Erythroblast (primary cell): ENCODE measurements around the gene ZBTB21.

Experiments
- DNase-seq, 2 experiments: peaks; one replicate each; lab custom pipeline; 2025; lab: John Stamatoyannopoulos, UW
- GATA1 ChIP-seq: IDR thresholded peaks from 2 replicates; pipeline ENCODE4 v1.6.1; 2011; ENCODE audit warnings: low read depth, mild to moderate bottlenecking, control low read depth, low read length, moderate library complexity
- POLR2A ChIP-seq: IDR thresholded peaks from 2 replicates; pipeline ENCODE4 v1.6.1; 2011; ENCODE audit warnings: mild to moderate bottlenecking, low read length

Gene ZBTB21

DNA sequence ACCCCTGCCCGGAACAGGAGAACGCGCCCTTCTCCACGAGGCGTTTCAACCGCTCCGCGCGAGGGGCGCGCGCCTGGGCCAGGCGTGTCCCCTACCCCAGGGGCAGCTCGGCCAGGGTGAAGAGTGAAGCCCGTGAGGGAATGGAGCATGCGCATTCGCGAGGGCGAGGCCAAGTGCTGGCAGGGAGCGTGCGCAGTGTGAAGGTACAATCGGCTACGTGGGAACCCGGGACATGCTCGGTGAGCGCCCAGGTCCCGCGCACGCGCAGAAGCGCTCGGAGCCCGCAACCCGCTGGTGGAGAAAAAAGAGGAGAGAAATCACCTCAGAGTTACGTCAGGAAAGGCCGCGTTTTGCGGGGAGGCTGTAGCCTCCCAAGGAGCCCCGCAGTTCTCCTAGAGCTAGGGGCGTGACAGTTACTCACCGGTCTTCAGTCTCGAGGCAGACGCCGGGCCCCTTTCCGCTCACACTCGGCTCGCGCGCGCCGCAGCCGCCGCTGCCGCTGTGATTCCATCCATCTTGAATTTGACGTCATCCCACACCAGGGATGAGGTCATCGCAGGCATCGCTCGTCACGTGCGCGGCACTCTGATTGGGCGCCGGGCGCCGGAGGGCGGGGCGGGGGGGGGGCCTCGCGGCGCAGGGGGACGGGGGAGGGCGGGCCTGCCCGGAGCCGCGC lies at the start of gene ZBTB21:
TSS of gene ZBTB21 (minus strand) at position 530 of the 676 bp plus-strand sequence. CDS start 16,265 bp downstream, outside the sequence.
- TF ChIP-seq GATA1 = no peak
- peak; percentile 87 for TF ChIP-seq POLR2A
- DNase-seq = peak; percentile 97 to 99

DNA sequence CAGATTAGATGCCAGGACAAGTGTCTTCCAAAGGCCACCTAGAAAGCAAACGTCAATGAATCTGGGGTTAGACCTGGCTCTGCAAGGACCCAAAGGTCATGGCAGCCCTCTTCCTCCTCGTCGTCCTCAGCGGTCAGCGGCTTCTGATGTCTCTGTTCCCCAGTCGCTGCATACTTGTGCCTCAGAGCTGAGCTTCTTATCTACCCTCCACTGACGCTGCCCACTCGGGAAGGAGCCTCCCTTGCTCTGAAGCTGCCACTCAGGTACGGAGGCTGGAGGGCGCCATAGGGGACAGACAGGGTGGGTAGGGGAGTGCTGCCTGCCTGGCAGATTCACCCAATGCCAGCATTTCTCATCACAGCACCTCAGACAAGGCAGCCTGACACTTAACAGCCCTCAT lies 49.6 kb upstream of the ZBTB21 start:
- DNase-seq = no peak
- no peak for TF ChIP-seq POLR2A
- no peak for TF ChIP-seq GATA1

- TF ChIP-seq GATA1 (no peak), POLR2A (no peak)
- no peak for DNase-seq
These were observed 49.0 kb upstream of the ZBTB21 start for GRCh38 chr21:42059141-42059540.

DNA sequence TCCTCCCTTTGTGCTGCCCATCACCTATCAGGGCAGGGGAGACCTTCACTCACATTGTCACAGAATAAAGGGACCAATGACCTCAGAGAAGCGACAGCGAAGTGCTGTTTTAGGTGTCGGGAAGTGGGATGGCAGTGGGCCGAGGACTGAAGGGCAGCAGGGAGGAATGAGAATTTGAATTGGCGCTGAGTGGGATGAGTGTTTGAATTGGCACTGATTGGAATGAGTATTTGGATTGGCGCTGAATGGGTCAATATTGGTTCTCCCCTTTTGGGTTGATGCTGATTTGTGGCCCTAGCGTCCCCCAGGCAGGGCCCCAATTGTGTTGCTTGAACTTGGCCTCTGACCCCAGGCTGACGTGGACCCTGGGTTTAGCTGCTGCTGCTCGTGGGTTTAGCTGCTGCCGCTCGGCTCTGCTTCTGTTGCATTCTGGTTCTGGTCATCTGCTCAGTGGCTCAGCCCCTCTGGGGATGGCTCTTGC lies 48.5 kb upstream of the ZBTB21 start:
- DNase-seq = no peak
- TF ChIP-seq GATA1 = no peak
- TF ChIP-seq POLR2A = no peak

DNA sequence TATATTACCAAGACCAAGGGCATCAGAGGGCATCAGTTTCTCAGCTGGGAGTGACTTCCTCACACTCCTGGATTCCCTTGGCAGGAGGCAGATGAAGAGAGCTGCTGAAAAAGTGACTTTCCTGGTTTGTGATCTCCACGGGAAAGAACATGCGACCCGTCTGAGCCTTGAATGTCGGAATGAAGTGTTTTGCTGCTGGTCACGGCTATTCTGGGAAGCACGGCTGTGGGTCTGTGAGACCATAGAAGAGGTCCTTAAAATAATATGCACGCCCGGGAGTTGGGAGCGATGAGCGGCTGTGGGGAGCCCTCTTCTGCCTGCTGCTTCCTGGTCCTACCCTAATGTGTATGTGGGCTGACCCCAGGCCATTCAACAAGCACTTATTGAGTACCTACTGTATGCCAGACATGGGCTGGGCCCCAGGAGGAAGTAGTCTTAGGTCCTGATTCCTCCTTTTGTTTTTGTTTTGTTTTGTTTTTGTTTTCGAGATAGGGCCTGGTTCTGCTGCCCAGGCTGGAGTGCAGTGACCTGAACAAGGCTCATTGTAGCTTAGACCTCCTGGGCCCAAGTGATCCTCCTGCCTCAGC lies 47.8 kb upstream of the ZBTB21 start:
- no peak for TF ChIP-seq POLR2A
- no peak for TF ChIP-seq GATA1
- no peak for DNase-seq

GRCh38 chr21:42056996-42057689 lies 47.0 kb upstream of the ZBTB21 start:
- TF ChIP-seq GATA1 = no peak
- no peak for TF ChIP-seq POLR2A
- no peak for DNase-seq

- no peak for DNase-seq
- TF ChIP-seq POLR2A (no peak), GATA1 (no peak)
These were observed 46.3 kb upstream of the ZBTB21 start for GRCh38 chr21:42056468-42056867.

- DNase-seq = no peak
- TF ChIP-seq POLR2A = no peak
These were observed 45.3 kb upstream of the ZBTB21 start for GRCh38 chr21:42055425-42055824.

DNA sequence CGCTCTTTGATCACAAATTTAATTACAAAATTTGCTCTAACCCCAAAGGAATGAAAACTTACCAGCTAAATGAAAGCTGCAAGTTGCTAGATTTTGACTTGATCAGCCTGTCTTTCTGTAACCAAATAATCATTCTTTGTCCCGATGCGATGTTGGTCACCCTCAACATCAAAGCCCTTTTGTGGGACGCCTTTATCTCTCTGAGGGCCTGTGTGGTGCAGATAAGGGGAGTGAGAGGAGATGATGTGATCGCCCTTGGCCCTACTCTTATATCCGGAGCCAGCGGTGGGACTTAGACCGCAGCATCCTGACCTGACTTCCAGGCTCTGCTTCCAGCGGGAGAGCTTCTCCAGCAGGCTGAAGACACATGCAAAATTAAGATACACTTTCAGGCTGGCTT lies 41.6 kb upstream of the ZBTB21 start:
- DNase-seq = peak; percentile 56 to 85
- no peak for TF ChIP-seq POLR2A
- no peak for TF ChIP-seq GATA1

DNA sequence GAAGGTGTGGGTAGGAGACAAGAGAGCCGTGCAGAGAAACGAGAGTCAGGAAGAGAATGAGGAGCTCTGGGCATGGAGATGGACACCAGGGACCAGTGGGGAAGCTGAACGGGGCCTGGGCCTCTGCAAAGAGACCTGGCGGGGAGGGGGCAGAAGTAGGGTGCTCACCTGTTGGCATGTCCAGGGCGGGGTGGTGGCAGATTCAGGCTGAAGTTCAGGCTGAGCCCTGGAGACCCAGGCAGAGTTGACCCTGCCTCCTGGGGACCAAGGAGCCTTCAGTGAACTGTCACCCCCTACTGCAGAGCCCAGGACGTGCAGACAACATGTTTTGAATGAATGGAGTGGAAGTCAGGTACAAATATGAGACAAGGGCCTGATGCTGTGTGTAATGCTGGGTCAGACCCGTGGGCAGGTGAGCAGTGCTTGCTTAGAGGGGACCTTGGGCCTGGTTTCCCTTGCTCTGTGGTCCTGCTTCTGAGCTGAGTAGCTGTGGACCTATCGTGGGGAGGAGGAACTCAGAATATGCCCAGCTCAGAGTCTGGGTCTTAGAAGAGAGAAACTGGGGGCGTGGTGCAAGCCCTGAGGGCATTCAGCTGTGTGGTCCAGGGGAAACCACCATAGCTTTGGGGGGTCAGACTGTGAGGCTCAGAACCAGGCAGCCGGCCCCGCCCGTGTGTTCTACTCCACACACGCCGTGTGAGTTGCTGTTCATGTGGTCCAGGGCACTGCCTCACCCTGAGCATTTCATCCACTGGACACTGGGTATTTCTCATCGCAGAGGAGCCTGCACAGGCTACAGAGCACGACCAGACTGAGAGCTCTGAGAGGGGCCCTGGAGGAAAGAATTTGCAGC lies 39.6 kb upstream of the ZBTB21 start:
- DNase-seq = no peak
- TF ChIP-seq GATA1 = no peak
- no peak for TF ChIP-seq POLR2A

GRCh38 chr21:42048870-42049577 lies 38.9 kb upstream of the ZBTB21 start:
- no peak for TF ChIP-seq GATA1
- no peak for TF ChIP-seq POLR2A
- no peak for DNase-seq

GRCh38 chr21:42047821-42048613 lies 37.9 kb upstream of the ZBTB21 start:
- DNase-seq = no peak
- TF ChIP-seq GATA1 (no peak), POLR2A (no peak)
